Measurements from ENCODE around the gene CDKN2B.

GRCh38 chr9:21988056-21988990 lies 20.8 kb downstream of the CDKN2B start:
- TF ChIP-seq CTCF (IDR thresholded peaks at IDR 0.05; ENCODE audit: low read length): no peak
- TF ChIP-seq EZH2phosphoT487 (IDR thresholded peaks at IDR 0.05; ENCODE audit: low read length): no peak
- no peak for TF ChIP-seq EZH2 (optimal IDR thresholded peaks at IDR 0.05; ENCODE audit: low read depth, low read length)

Data from MM.1S (cell line).